H9 (cell line): ENCODE results near the gene CHST15. TPM values are rescaled to one million over a fixed set of nuclear protein-coding genes. Genes with fewer than 3 reads are reported as not detected.

Source experiments
- DNase-seq: peaks from one replicate; pipeline ENCODE4 v3.0.0-alpha.2; 2017
- H2AFZ ChIP-seq: one replicate; pipeline ENCODE4 v1.6.1; 2013; ENCODE audit warnings: mild to moderate bottlenecking, low read length, control low read depth, moderate library complexity
- H2AK5ac ChIP-seq: 2 replicates; pipeline ENCODE4 v1.6.1; 2013; ENCODE audit warnings: low read length, control low read depth, mixed read lengths; ENCODE audit not compliant: insufficient read length
- H2BK120ac ChIP-seq: one replicate; pipeline ENCODE4 v1.6.1; 2013; ENCODE audit warnings: low read depth, mild to moderate bottlenecking, low read length, control low read depth, inconsistent platforms; ENCODE audit not compliant: poor library complexity, severe bottlenecking
- H2BK12ac ChIP-seq: 2 replicates; pipeline ENCODE4 v1.6.1; 2013; ENCODE audit warnings: low read length, control low read depth, mixed read lengths, low read depth; ENCODE audit not compliant: insufficient read length
- H2BK15ac ChIP-seq: 2 replicates; pipeline ENCODE4 v1.6.1; 2013; ENCODE audit warnings: low read depth, low read length, control low read depth
- H2BK20ac ChIP-seq: one replicate; pipeline ENCODE4 v1.6.1; 2013; ENCODE audit warnings: low read depth, mild to moderate bottlenecking, low read length, control low read depth, inconsistent platforms; ENCODE audit not compliant: poor library complexity, severe bottlenecking
- H2BK5ac ChIP-seq: 2 replicates; pipeline ENCODE4 v1.6.1; 2013; ENCODE audit warnings: low read length, control low read depth, mixed read lengths; ENCODE audit not compliant: insufficient read length
- H3K14ac ChIP-seq: 2 replicates; pipeline ENCODE4 v1.6.1; 2013; ENCODE audit warnings: low read length, control low read depth; ENCODE audit not compliant: insufficient read depth
- H3K18ac ChIP-seq: 2 replicates; pipeline ENCODE4 v1.6.1; 2013; ENCODE audit warnings: low read depth, mild to moderate bottlenecking, mixed read lengths, low read length, control low read depth; ENCODE audit not compliant: insufficient read length
- H3K23ac ChIP-seq: 2 replicates; pipeline ENCODE4 v1.6.1; 2013; ENCODE audit warnings: low read length, control low read depth, mixed read lengths, low read depth; ENCODE audit not compliant: insufficient read length
- H3K23me2 ChIP-seq: 2 replicates; pipeline ENCODE4 v1.6.1; 2013; ENCODE audit warnings: low read depth, mild to moderate bottlenecking, mixed read lengths, low read length, control low read depth; ENCODE audit not compliant: insufficient read length, poor library complexity, severe bottlenecking
- H3K27ac ChIP-seq: 2 replicates; pipeline ENCODE4 v1.5.1; 2013; ENCODE audit warnings: low read length, control low read depth, mixed read lengths, low read depth; ENCODE audit not compliant: insufficient read length
- H3K27me3 ChIP-seq: 2 replicates; pipeline ENCODE4 v1.6.1; 2013; ENCODE audit warnings: low read length, control low read depth, inconsistent platforms; ENCODE audit not compliant: insufficient read depth
- H3K4ac ChIP-seq: 2 replicates; pipeline ENCODE4 v1.6.1; 2013; ENCODE audit warnings: low read depth, mild to moderate bottlenecking, control low read depth, inconsistent platforms, low read length, moderate library complexity
- H3K4me1 ChIP-seq: 2 replicates; pipeline ENCODE4 v1.6.1; 2013; ENCODE audit warnings: low read length, control low read depth, inconsistent platforms; ENCODE audit not compliant: insufficient read depth
- H3K4me2 ChIP-seq: 2 replicates; pipeline ENCODE4 v1.6.1; 2013; ENCODE audit warnings: low read length, control low read depth, mixed read lengths; ENCODE audit not compliant: insufficient read length, insufficient read depth
- H3K56ac ChIP-seq: 2 replicates; pipeline ENCODE4 v1.6.1; 2013; ENCODE audit warnings: low read depth, mild to moderate bottlenecking, mixed read lengths, low read length, control low read depth; ENCODE audit not compliant: insufficient read length
- H3K79me1 ChIP-seq: 2 replicates; pipeline ENCODE4 v1.6.1; 2013; ENCODE audit warnings: low read depth, mild to moderate bottlenecking, moderate library complexity, low read length, control low read depth, inconsistent platforms; ENCODE audit not compliant: insufficient read depth, poor library complexity, severe bottlenecking
- H3K79me2 ChIP-seq: 2 replicates; pipeline ENCODE4 v1.6.1; 2013; ENCODE audit warnings: low read length, control low read depth, inconsistent platforms; ENCODE audit not compliant: insufficient read depth
- H3K9ac ChIP-seq: 2 replicates; pipeline ENCODE4 v1.6.1; 2013; ENCODE audit warnings: low read length, control low read depth, mixed read lengths; ENCODE audit not compliant: insufficient read length; ENCODE audit errors: extremely low read depth
- H3K9me3 ChIP-seq: one replicate; pipeline ENCODE4 v1.6.1; 2013; ENCODE audit warnings: low read depth, low read length, inconsistent platforms; ENCODE audit not compliant: control insufficient read depth
- H3T11ph ChIP-seq: one replicate; pipeline ENCODE4 v1.6.1; 2013; ENCODE audit warnings: mild to moderate bottlenecking, low read length, control low read depth, inconsistent platforms
- H4K20me1 ChIP-seq: one replicate; pipeline ENCODE4 v1.6.1; 2013; ENCODE audit not compliant: control insufficient read depth, insufficient read length, insufficient read depth
- H4K5ac ChIP-seq: 2 replicates; pipeline ENCODE4 v1.6.1; 2013; ENCODE audit warnings: low read depth, mild to moderate bottlenecking, mixed read lengths, low read length, control low read depth; ENCODE audit not compliant: insufficient read length
- H4K8ac ChIP-seq: replicated peaks from 2 replicates; pipeline ENCODE4 v1.6.1; 2013; ENCODE audit warnings: low read length, control low read depth, mixed read lengths, low read depth; ENCODE audit not compliant: insufficient read length
- H4K91ac ChIP-seq: 2 replicates; pipeline ENCODE4 v1.6.1; 2013; ENCODE audit warnings: low read depth, mild to moderate bottlenecking, moderate library complexity, mixed read lengths, low read length, control low read depth; ENCODE audit not compliant: insufficient read length
- H3K27ac Mint-ChIP-seq, 3 experiments: 2 replicates in 2 of 3; 3 replicates in 1 of 3; pipeline ENCODE4 v1.8.0; 2020 to 2021; ENCODE audit warnings: mixed read lengths in 3 of 3, mild to moderate bottlenecking in 1 of 3, moderate library complexity in 1 of 3
- H3K27me3 Mint-ChIP-seq: 2 replicates; pipeline ENCODE4 v1.8.0; 2021; ENCODE audit warnings: low read depth, mild to moderate bottlenecking, moderate library complexity, mixed read lengths
- H3K36me3 Mint-ChIP-seq, 3 experiments: 2 replicates in 2 of 3; 3 replicates in 1 of 3; pipeline ENCODE4 v1.8.0; 2020 to 2021; ENCODE audit warnings: low read depth in 3 of 3, mixed read lengths in 3 of 3; ENCODE audit not compliant: insufficient read depth in 1 of 3
- H3K4me1 Mint-ChIP-seq, 2 experiments: 2 replicates each; pipeline ENCODE4 v1.8.0; 2020; ENCODE audit warnings: mixed read lengths in 2 of 2
- H3K4me3 Mint-ChIP-seq, 2 experiments: 2 replicates in 1 of 2; 3 replicates in 1 of 2; pipeline ENCODE4 v1.8.0; 2020 to 2021; ENCODE audit warnings: mild to moderate bottlenecking in 2 of 2, mixed read lengths in 2 of 2, moderate library complexity in 1 of 2
- H3K9me3 Mint-ChIP-seq, 2 experiments: 2 replicates in 1 of 2; 3 replicates in 1 of 2; pipeline ENCODE4 v1.8.0; 2020; ENCODE audit warnings: mild to moderate bottlenecking in 2 of 2, mixed read lengths in 2 of 2, moderate library complexity in 1 of 2
- WGBS: extraction: QIAGEN DNeasy Blood & Tissue Kit; methylation state at CpG from one replicate; pipeline ENCODE4 v1.1.7; 2013; ENCODE audit warnings: missing lambda C conversion rate, low lambda C conversion rate, mixed read lengths; ENCODE audit not compliant: insufficient read length; ENCODE audit errors: extremely low coverage; 5-methylcytosine and 5-hydroxymethylcytosine counted together
- total RNA-seq: library from RNA; stranded (reverse); gene quantifications from 2 replicates; pipeline ENCODE4 v1.2.1, GENCODE V29; 2021
- TF ChIP-seq, protein P1 (sequence below): fragments of 200-600 bp; sonication (generic); conservative IDR thresholded peaks from 3 replicates; pipeline ENCODE4 v1.8.0; 2021; ENCODE audit warnings: antibody characterized with exemption, mild to moderate bottlenecking

The CHST15 gene
- total RNA-seq, 1 experiment from 2014 or later, result 8.7 TPM

GRCh38 chr10:123993534-123994416 is 99.6 kb downstream of the CHST15 start:
- Histone ChIP-seq H3K23me2 (peaks cover 6% of the 10 kb centered on the region), H3K27me3 (no peaks in the 10 kb centered on the region; the same call in 1 of the 2 replicates), H3K79me2 (no peaks in the 10 kb centered on the region), H3K23ac (no peak overlapping the region), H3K79me1 (no peaks in the 10 kb centered on the region), H3K27ac (no peak overlapping the region), H3K4me2 (no peak overlapping the region), H3K18ac (no peak overlapping the region), H4K20me1 (no peaks in the 10 kb centered on the region), H4K91ac (no peak overlapping the region), H3K9ac (no peak overlapping the region), H2BK12ac (no peak overlapping the region), H2AFZ (no peak overlapping the region), H4K8ac (no peak overlapping the region), H3K9me3 (no peaks in the 10 kb centered on the region), H3K4ac (no peak overlapping the region), H2BK120ac (no peak overlapping the region), H3K56ac (no peak overlapping the region), H2BK5ac (no peak overlapping the region), H4K5ac (no peak overlapping the region), H2BK20ac (no peak overlapping the region), H2BK15ac (no peak overlapping the region), H3K4me1 (no peaks in the 10 kb centered on the region), H3T11ph (no peak overlapping the region), H3K14ac (no peak overlapping the region), H2AK5ac (no peak overlapping the region)
- Mint-ChIP-seq H3K4me3 (no peak overlapping the region), H3K9me3 (peaks cover 0 to 3% of the 10 kb centered on the region in 2 experiments; a peak in 1 of 5 replicates), H3K27ac (no peak overlapping the region), H3K27me3 (peaks cover 59% of the 10 kb centered on the region), H3K36me3 (peaks cover 0 to 2% (median 0%) of the 10 kb centered on the region in 3 experiments; a peak in 1 of 7 replicates), H3K4me1 (peaks cover 14 to 26% of the 10 kb centered on the region in 2 experiments)
- no peak for DNase-seq
- TF ChIP-seq, protein P1, sequence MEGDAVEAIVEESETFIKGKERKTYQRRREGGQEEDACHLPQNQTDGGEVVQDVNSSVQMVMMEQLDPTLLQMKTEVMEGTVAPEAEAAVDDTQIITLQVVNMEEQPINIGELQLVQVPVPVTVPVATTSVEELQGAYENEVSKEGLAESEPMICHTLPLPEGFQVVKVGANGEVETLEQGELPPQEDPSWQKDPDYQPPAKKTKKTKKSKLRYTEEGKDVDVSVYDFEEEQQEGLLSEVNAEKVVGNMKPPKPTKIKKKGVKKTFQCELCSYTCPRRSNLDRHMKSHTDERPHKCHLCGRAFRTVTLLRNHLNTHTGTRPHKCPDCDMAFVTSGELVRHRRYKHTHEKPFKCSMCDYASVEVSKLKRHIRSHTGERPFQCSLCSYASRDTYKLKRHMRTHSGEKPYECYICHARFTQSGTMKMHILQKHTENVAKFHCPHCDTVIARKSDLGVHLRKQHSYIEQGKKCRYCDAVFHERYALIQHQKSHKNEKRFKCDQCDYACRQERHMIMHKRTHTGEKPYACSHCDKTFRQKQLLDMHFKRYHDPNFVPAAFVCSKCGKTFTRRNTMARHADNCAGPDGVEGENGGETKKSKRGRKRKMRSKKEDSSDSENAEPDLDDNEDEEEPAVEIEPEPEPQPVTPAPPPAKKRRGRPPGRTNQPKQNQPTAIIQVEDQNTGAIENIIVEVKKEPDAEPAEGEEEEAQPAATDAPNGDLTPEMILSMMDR, result no peak
- no CpG with 5 or more reads among the region's 17 CpGs for WGBS
